IPS DF 4.7 (cell line): Measurements from ENCODE around the gene TMEM63B.

Experiments
- DNase-seq: peaks from one replicate; pipeline ENCODE4 v3.0.0-alpha.2; 2013; ENCODE audit warnings: low spot score; ENCODE audit errors: extremely low read depth

TMEM63B gene

DNA sequence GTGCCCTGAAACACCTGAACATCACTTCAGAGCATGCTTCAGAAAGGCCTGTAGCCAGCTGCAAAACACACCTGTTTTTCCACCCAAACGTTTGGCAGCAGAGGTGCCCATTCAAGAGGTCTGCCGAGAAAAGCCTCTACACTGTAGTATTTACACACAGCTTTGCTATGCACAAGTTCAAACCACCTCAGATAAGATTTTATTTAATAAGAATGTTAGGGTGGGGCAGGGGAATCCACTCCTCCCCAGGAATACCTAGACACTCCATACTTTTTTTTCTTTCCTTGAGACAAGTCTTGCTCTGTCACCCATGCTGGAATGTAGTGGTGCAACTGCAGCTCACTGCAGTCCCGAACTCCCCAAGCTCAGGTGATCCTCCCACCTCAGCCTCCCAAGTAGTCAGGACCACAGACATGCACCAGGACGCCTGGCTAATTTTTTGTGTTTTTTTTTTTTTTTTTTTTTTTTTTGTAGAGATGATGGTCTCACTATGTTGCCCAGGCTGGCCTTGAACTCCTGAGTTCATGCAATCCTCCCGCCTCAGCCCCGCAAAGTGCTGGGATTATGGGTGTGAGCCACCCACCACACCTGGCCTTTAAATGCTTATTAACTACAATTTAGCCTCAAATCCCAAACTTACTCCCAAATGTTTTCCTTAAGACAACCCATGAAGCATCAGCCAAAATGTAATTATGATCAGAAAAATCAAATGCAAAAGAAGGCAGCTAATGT is 9.8 kb upstream of the TMEM63B start:
- DNase-seq, result no peak

GRCh38 chr6:44119704-44120262 is 7.6 kb upstream of the TMEM63B start:
- no peak for DNase-seq

DNA sequence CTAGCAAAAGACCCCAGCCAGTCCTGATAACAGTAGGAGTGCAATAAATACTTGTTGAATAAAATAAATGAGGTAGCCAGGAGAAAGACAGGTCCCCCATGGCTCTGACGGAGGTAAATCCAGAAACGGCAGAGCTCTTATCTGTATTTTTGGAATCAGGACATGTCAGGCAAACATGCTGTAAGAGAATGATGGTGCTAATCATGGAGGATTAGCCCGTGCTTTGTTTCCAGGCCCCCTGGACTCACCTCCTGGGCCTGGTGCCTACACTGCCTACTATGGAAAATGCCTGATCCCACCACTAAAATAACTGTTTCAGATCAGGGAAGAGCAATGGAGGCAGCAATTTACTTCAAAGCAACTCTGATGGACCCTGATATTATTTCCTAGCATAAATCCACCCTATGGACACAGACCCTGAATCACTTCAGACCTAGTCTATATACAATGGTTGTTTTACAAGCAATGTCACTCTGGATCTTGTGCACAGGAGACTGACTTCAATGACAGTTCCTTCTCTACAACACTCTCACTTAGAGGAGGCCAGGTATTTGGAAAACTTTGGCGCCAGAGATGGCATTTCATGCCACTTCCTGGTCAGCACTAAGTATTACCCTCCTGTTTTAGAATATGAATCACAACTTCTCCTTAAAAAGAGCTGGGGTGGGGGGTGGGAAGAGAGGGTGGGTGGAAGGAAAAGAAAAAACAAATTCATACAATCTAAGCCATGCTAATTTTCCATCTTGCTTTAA is 6.5 kb upstream of the TMEM63B start:
- DNase-seq, result no peak

GRCh38 chr6:44122801-44123200 is 4.6 kb upstream of the TMEM63B start:
- DNase-seq, result no peak

- DNase-seq, result no peak
Measured at GRCh38 chr6:44123544-44123943, 3.8 kb upstream of the TMEM63B start.

- DNase-seq, result no peak
Measured at GRCh38 chr6:44126320-44127149, 819 bp upstream of the TMEM63B start.

DNA sequence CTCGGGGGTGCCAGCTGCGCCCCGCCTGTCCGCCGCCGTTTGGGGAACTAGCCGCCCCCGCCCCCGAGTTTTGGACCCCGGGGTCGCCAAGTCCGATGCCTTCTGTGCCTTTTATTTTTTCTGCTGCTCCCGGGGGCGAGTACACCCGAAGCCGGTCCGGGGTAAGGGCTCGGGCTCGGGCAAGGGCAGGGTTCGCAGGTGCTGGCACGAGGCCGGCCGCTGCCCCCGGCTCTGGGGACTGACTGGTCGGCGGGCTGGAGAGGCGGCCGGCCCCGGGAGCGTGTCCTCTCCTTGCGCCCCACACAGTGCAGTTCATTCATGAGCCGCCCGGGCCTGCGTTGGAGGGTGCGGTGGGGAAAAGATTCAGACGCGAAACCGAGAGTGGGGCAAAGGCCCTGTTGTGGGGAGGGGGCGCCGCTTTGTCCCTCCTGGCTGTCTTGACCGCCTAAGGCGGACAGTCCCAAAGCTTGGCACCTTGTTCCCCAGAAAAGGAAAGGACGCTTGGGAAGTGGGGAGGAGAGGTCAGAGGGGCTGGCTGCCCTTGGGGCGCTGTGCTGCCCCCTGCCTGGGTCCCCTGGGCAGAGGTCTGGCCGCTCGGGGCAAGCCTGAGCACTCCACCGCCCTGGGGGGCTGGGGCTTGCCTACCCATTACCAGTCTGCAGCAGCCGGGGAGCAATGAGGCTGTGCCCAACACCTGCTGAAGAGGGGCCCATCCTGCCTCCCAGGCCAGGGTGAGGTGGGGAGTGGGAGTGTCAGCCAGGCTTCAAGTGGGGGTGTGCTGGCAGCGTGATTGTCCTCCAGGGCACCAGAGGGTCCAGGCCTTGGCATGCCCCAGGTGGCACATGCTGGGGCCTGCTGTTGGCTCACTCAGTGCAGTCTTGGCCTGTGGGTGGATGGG is 915 bp downstream of the TMEM63B start:
- DNase-seq, result no peak

- no peak for DNase-seq
Measured at GRCh38 chr6:44129841-44130322, 2.5 kb downstream of the TMEM63B start.

- DNase-seq, result no peak
Measured at GRCh38 chr6:44131892-44132291, 4.5 kb downstream of the TMEM63B start.

DNA sequence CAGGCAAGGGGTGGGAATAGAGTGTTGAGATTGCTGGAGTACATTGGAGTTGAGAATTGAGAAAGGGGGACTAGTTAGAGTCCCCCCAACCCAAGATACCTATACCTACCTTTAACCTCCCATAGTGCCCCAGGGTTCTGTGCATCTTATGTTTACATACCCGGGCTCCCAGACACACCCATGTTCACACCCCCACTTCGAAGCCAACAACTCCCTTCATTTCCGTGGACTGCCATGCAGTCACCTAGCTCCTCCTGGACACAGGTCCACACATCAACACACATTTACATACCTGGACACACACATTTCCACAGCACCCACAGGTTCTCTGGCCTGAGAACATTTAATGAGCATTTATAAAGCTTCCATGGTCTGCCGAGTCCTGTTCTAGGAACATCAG is 5.1 kb downstream of the TMEM63B start:
- no peak for DNase-seq

DNA sequence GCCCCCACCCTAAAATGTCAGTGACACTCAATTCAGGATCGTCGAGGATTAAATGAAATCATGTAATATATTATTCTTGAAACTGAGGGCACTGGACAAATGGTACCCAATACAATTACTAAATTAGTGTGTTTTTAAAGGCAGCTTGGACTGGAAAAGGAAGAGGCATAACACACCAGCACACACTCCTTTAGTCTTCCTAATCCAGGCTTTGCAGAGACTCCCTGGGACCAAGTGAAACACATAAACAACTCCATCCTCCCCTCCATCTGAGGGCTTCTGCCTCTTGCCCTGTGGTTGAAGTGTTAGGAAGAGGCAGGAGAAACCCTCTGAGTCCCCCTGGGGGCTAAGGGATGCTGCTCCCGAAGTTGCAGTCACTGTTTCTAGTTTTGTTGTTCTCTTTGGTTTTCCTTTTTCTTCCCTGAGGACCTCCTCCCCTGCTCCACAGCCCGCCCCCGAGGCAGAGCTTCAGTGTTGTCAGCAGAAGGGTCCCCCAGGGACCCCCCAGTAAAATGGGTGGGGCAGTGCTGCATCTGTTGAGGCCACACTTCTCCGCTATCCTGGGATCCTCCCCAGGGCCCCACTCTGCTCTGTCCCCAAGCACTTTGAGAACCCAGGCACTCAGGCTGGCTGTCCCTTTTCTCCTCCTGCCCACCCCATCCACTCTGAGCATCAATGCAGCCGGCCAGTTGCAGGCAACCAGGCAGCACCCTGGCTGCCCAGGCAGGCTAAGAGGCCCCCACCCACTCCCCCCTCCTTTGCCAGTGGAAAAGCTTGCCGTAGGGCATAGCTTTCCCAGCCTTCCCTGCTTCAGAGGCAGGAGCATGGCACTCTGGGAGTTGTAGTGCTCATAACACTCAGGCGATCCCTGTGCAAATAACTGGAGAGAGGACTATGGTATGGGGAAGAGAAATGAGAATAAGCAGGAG is 5.9 kb downstream of the TMEM63B start:
- no peak for DNase-seq

DNA sequence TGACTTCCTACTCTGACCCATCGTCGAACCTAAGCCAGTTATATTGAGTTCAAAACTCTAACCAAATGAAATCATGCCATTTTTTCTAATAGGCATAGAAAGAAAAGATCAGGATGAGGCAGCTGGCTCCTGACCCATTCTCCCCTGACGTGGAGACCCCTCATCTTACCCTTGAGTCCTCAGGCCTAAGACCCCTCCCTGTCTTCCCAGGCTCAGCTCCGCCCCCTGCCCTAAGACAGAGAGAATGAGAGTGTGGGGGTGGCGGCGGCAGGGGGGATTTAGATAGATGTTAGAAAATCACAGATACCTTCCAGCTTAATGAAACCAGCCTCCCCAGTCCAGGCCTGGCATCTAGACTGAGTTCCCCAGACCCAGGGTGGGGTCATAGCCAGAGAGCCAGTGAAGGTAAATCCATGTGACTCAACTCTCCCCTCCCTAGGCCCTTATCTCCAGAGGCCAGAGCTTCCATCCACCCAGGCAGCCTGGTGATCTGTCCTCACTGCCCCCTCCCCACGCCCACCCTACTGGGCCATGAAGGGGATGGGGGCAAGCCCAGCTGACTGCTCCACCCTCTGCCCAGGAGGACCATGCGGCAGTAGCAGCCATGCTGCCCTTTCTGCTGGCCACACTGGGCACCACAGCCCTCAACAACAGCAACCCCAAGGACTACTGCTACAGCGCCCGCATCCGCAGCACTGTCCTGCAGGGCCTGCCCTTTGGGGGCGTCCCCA is 6.8 kb downstream of the TMEM63B start:
- DNase-seq, result no peak

DNA sequence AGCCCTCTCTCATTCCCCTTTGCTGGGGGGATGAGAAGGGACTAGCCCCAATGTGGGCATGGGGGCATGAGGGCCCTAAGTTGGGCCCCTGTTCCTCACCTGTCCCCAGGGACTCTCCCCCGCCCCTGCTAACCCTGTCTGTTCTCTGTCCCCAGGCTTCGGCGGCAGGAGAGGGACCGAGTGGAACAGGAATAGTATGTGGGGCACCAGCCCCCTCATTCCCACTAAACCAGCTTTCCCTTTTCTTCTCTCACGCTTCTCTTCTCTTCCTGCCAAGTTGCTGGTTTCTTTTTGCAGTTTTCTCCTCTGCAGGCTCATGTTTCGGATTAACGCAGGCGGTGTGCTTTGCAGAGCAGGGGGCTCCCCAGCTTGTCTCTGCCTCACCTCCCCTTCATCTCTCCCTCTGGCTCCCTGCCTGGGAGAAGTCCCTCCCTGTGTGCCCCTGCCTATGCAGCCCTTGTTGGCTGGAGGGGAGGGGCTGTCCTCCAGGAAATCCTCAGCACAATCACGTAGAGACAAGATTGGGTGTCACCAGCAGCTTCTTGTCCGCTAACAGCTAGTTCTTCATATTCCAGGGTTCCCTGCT is 7.9 kb downstream of the TMEM63B start:
- DNase-seq, result no peak

DNA sequence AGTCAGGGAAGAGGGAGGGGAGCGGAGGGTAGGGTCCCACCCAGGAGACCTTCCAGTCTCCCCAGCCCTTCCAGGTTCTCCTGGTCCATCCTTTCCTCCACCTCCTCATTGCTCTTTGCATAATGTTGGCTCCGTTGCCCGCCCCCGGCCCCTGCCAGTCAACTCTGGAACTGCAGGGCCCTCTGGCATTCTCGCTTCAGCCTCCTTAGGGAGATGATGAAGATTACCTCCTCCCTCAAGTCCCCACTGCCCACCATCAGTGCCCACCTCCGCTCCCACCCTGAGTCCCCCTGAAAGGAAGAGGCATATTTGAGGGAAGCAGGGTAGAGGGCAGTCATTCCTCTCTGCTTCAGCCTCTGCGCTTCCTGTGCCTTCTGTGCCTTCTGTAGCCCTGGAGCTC is 8.5 kb downstream of the TMEM63B start:
- DNase-seq, result no peak

GRCh38 chr6:44138717-44139350 is 11.5 kb downstream of the TMEM63B start:
- DNase-seq, result no peak

DNA sequence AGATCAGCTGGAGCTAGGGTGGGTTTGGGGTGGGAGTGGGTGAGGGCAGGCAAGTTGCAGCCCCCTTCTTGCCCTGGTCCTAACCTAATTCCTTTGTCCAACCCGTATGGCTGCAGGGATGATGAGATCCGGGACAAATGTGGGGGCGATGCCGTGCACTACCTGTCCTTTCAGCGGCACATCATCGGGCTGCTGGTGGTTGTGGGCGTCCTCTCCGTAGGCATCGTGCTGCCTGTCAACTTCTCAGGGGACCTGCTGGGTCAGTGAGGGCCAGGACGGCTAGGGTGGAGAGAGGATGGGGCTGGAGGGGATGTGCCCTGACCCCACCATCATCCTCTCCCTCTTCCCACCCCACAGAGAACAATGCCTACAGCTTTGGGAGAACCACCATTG is 12.0 kb downstream of the TMEM63B start:
- no peak for DNase-seq

DNA sequence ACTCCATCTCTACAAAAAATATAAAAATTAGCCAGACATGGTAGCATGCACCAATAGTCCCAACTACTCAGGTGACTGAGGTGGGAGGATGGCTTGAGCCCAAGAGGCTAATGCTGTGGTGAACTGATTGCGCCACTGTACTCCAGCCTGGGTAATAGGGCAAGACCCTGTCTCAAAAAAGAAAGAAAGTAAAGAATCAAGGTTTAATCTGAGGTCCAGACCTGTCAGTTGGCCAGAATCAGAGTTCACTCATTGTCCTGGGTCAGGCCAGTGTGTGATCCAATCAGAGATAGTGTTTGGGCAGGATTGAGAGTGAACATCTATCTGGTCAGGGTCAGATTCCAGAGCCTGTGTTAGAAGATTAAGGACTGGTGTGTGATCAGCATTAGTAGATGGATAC is 15.5 kb downstream of the TMEM63B start:
- no peak for DNase-seq

GRCh38 chr6:44143731-44144130 is 16.4 kb downstream of the TMEM63B start:
- DNase-seq, result no peak
